Kidney epithelial cell (primary cell): ENCODE results near the gene TUBG1. TPM values are rescaled to one million over a fixed set of nuclear protein-coding genes. Genes with fewer than 3 reads are reported as not detected.
"Not testable (repeated sequence)": the region's sequence is repeated elsewhere in the genome, so short reads cannot be mapped to it uniquely, and the experiment has no call there.

Experiments
- DNase-seq: peaks from one replicate; pipeline ENCODE4 v3.0.0-alpha.2; 2010; ENCODE audit warnings: low read depth
- H3K27me3 ChIP-seq: 2 replicates; pipeline ENCODE4 v1.6.0; 2011; ENCODE audit warnings: low read length; ENCODE audit not compliant: control insufficient read depth, insufficient read depth
- H3K36me3 ChIP-seq: 2 replicates; pipeline ENCODE4 v1.5.1; 2011; ENCODE audit warnings: low read length; ENCODE audit not compliant: control insufficient read depth, insufficient read depth
- H3K4me3 ChIP-seq: 2 replicates; pipeline ENCODE4 v1.5.1; 2011; ENCODE audit warnings: low read depth, mild to moderate bottlenecking, control low read depth, low read length
- total RNA-seq: library from RNA; depleted of rRNA; stranded (reverse); fragments of >200 nt; gene quantifications from 2 replicates; pipeline ENCODE4 v1.2.3, GENCODE V29; 2015
- TF ChIP-seq, protein P1 (sequence below): IDR thresholded peaks from 2 replicates; pipeline ENCODE4 v1.5.1; 2011; ENCODE audit warnings: mild to moderate bottlenecking, moderate library complexity, low read length, control low read depth, inconsistent platforms; ENCODE audit not compliant: insufficient read depth, poor library complexity, severe bottlenecking

Gene TUBG1
- total RNA-seq, 1 donor from 2014 or later = 37.6 TPM

DNA sequence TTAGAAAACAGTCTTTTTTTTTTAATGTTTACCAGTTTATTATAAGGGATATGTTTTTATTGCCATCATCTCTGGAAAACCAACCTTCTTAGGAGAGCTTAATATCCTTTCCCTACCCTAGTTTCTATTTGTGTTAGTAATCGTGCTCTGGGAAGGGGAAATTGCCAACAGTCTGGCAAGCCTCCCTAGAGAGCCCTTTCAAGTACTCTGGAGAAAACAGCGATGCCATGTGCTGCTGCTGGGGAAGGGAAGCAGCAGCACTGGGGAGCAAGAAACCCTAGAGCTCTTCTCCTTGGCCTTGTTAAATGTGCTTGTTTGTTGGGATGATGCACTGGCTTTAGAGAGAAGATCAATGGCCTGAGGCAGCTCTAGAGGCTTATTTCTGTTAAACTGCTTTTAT lies 10.6 kb upstream of the TUBG1 start:
- H3K36me3 ChIP-seq = no peaks in the 10 kb centered on the region
- DNase-seq = no peak
- TF ChIP-seq, protein P1, sequence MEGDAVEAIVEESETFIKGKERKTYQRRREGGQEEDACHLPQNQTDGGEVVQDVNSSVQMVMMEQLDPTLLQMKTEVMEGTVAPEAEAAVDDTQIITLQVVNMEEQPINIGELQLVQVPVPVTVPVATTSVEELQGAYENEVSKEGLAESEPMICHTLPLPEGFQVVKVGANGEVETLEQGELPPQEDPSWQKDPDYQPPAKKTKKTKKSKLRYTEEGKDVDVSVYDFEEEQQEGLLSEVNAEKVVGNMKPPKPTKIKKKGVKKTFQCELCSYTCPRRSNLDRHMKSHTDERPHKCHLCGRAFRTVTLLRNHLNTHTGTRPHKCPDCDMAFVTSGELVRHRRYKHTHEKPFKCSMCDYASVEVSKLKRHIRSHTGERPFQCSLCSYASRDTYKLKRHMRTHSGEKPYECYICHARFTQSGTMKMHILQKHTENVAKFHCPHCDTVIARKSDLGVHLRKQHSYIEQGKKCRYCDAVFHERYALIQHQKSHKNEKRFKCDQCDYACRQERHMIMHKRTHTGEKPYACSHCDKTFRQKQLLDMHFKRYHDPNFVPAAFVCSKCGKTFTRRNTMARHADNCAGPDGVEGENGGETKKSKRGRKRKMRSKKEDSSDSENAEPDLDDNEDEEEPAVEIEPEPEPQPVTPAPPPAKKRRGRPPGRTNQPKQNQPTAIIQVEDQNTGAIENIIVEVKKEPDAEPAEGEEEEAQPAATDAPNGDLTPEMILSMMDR = no peak
- H3K4me3 ChIP-seq = no peak overlapping the region
- no peaks in the 10 kb centered on the region for H3K27me3 ChIP-seq

DNA sequence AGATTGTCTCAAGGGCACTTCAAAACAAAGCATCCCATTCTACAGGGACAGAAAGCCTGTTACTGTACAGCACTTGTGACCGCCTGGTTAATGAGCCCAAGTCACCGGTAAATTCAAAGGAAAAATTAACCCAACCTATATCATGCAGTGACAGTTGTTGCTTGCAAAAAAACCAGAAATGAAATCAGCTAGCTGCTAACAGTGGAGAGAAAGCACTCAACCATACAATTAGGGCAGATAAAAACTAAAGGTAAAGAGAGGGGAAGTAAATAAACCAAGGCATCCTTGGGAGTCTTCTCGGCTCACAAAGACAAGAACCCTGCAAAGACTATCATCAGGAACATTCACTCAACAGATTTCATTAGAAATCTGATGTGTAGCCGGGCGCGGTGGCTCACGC lies 6.2 kb upstream of the TUBG1 start:
- H3K27me3 ChIP-seq = no peaks in the 10 kb centered on the region
- TF ChIP-seq, protein P1 = no peak

DNA sequence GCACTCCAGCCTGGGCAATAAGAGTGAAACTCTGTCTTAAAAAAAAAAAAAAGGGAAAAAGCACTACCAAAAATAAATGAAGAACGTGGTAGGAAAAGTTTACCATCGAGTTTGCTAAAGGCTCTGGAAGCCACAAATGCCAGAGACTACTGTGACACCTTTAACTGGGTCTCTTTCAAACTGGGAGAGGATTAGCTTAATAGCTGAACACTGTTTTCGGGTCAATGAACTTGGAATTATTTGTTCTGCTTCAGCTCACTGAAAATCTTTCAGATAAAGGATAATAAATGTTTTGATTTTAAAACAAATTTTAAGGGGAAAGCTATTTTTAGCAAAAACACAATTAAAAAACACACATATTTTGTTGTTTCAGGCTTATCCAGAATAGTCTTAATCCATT lies 1.7 kb upstream of the TUBG1 start:
- Histone ChIP-seq H3K4me3 (peak overlapping the region; percentile 97), H3K27me3 (no peaks in the 10 kb centered on the region)
- TF ChIP-seq, protein P1 = no peak

More for the DNA sequence above, 6.2 kb upstream of the TUBG1 start:
- DNase-seq = no peak
- Histone ChIP-seq H3K36me3 (no peaks in the 10 kb centered on the region), H3K4me3 (no peak overlapping the region)

GRCh38 chr17:42608305-42609181 lies 940 bp upstream of the TUBG1 start:
- Histone ChIP-seq H3K36me3 (peaks cover 2% of the 10 kb centered on the region), H3K4me3 (peak overlapping the region; percentile 97), H3K27me3 (no peaks in the 10 kb centered on the region)
- TF ChIP-seq, protein P1 = no peak
- DNase-seq = peak; percentile 5

More for the DNA sequence above, 1.7 kb upstream of the TUBG1 start:
- H3K36me3 ChIP-seq = peaks cover 2% of the 10 kb centered on the region
- no peak for DNase-seq

DNA sequence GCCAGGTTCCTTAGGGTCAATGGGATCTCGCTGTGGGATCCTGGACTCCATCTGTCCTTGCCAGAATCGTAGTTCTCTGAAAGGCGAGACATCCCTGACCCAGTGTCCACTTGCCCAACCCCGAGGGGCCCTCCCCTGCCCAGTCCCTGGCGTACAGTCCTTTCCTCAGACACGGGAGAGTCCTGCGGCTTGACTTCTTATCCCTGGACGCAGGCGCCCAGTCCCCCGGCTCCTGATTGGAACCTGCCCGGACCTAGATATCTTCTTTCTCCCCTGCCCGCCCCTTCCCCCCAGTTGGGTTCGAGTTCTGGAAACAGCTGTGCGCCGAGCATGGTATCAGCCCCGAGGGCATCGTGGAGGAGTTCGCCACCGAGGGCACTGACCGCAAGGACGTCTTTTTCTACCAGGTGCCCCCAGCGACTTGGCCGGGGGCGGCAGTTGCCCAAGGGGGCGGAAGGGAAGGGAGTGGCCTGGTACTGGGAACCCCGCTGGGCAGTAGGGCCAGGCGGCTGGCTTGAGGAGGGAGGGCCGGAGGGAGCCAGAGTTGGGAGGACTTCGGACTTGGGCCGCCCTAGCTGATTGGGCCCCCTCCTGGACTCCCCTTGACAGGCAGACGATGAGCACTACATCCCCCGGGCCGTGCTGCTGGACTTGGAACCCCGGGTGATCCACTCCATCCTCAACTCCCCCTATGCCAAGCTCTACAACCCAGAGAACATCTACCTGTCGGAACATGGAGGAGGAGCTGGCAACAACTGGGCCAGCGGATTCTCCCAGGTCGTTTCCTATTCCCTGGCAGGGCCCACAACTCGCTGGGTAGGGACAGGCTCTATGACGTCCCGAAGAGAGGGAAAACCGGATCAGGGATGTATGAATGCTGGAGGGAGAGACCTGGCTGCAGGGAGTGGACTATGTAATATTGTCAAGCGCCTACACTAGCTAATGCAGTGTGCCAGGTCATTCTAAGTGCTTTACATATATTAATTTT lies 625 bp downstream of the TUBG1 start:
- not testable (repeated sequence) for H3K27me3 ChIP-seq, H3K36me3 ChIP-seq, DNase-seq
- peak overlapping the region; percentile 97 for H3K4me3 ChIP-seq

- Histone ChIP-seq H3K4me3 (no peak overlapping the region), H3K36me3 (peaks cover 2% of the 10 kb centered on the region), H3K27me3 (no peaks in the 10 kb centered on the region)
- DNase-seq = no peak
- TF ChIP-seq, protein P1 = no peak
Observed at GRCh38 chr17:42612013-42612412, 2.5 kb downstream of the TUBG1 start.
